HepG2 (cell line): ENCODE data around the gene ATRN. TPM values are rescaled to one million over a fixed set of nuclear protein-coding genes. Genes with fewer than 3 reads are reported as not detected.

ENCODE experiments used
- AGO1 ChIP-seq: fragments of 200-400 bp; formaldehyde crosslinking; IDR thresholded peaks from 2 replicates; pipeline ENCODE4 v1.6.1; 2017; ENCODE audit warnings: mild to moderate bottlenecking, low read depth, low read length, moderate library complexity; ENCODE audit not compliant: poor library complexity, severe bottlenecking
- CBX2 ChIP-seq, 2 experiments: fragments of 200-600 bp in 1 of 2; sonication (generic); formaldehyde crosslinking in 1 of 2; IDR thresholded peaks; 2 replicates each; pipeline versions ENCODE4 v1.7.0 to v1.8.1; 2018 to 2022; ENCODE audit warnings: low read depth in 2 of 2, low read length in 1 of 2, mild to moderate bottlenecking in 1 of 2, missing genetic modification reagents in 1 of 2
- E2F2 ChIP-seq: sonication (generic); formaldehyde crosslinking; IDR thresholded peaks from 2 replicates; pipeline ENCODE4 v1.4.0; 2020; ENCODE audit warnings: missing genetic modification reagents, borderline replicate concordance
- ETS1 ChIP-seq: sonication (generic); formaldehyde crosslinking; IDR thresholded peaks from 2 replicates; pipeline ENCODE4 v1.4.0; 2020; ENCODE audit warnings: missing genetic modification reagents
- HIC2 ChIP-seq: sonication (generic); formaldehyde crosslinking; IDR thresholded peaks from 2 replicates; pipeline ENCODE4 v1.9.0; 2022; ENCODE audit warnings: low read depth, missing genetic modification reagents
- KDM5B ChIP-seq: sonication (generic); formaldehyde crosslinking; IDR thresholded peaks from 2 replicates; pipeline ENCODE4 v1.4.0; 2020; ENCODE audit warnings: missing genetic modification reagents, mild to moderate bottlenecking, borderline replicate concordance
- KMT2A ChIP-seq: sonication (generic); formaldehyde crosslinking; IDR thresholded peaks from 2 replicates; pipeline ENCODE4 v1.4.0; 2020; ENCODE audit warnings: missing genetic modification reagents
- MAZ ChIP-seq, 2 experiments: sonication (generic) in 1 of 2; formaldehyde crosslinking in 1 of 2; IDR thresholded peaks; 2 replicates each; pipeline versions ENCODE4 v1.5.0 to v1.6.1; 2012 to 2020; ENCODE audit warnings: low read depth in 2 of 2, mild to moderate bottlenecking in 2 of 2, borderline replicate concordance in 1 of 2, improper control_type of control experiment in 1 of 2, low read length in 1 of 2, missing genetic modification reagents in 1 of 2, moderate library complexity in 1 of 2
- MTA1 ChIP-seq: sonication (generic); formaldehyde crosslinking; IDR thresholded peaks from 2 replicates; pipeline ENCODE4 v1.4.0; 2020; ENCODE audit warnings: missing genetic modification reagents, mild to moderate bottlenecking, borderline replicate concordance
- SAP130 ChIP-seq: IDR thresholded peaks from 2 replicates; pipeline ENCODE4 v1.6.1; 2016; ENCODE audit warnings: low read depth
- SRSF4 ChIP-seq: fragments of 200-400 bp; formaldehyde crosslinking; IDR thresholded peaks from one replicate; pipeline ENCODE4 v1.6.1; 2018; ENCODE audit warnings: mild to moderate bottlenecking, low read depth, low read length, moderate library complexity; ENCODE audit not compliant: poor library complexity, severe bottlenecking
- TCF7 ChIP-seq: sonication (generic); IDR thresholded peaks from 2 replicates; pipeline ENCODE4 v1.6.1; 2016; ENCODE audit warnings: antibody characterized with exemption, low read depth
- ZFP37 ChIP-seq: sonication (generic); formaldehyde crosslinking; IDR thresholded peaks from 2 replicates; pipeline ENCODE4 v1.4.0; 2020; ENCODE audit warnings: missing genetic modification reagents, borderline replicate concordance
- ZNF33A ChIP-seq: sonication (generic); formaldehyde crosslinking; IDR thresholded peaks from 2 replicates; pipeline ENCODE4 v1.5.1; 2020; ENCODE audit warnings: missing genetic modification reagents, mild to moderate bottlenecking, moderate library complexity, borderline replicate concordance
- ZNF496 ChIP-seq: sonication (generic); formaldehyde crosslinking; IDR thresholded peaks from 2 replicates; pipeline ENCODE4 v1.8.1; 2023; ENCODE audit warnings: mild to moderate bottlenecking, moderate library complexity, missing genetic modification reagents; ENCODE audit not compliant: insufficient replicate concordance
- ZNF549 ChIP-seq: sonication (generic); formaldehyde crosslinking; IDR thresholded peaks from 2 replicates; pipeline ENCODE4 v1.5.0; 2020; ENCODE audit warnings: missing genetic modification reagents
- ZNF589 ChIP-seq: sonication (generic); formaldehyde crosslinking; conservative IDR thresholded peaks from 2 replicates; pipeline ENCODE4 v1.8.0; 2022; ENCODE audit warnings: mild to moderate bottlenecking, moderate library complexity, missing genetic modification reagents
- ZSCAN20 ChIP-seq: sonication (generic); formaldehyde crosslinking; IDR thresholded peaks from 2 replicates; pipeline ENCODE4 v1.4.0; 2020; ENCODE audit warnings: missing genetic modification reagents, mild to moderate bottlenecking, borderline replicate concordance
- polyA plus RNA-seq, 8 experiments: library from polyadenylated mRNA; depleted of rRNA in 3 of 8; stranded (reverse) in 7 of 8; unstranded in 1 of 8; fragments of >200 nt; fragmentation: Illumina TruSeq in 4 of 8; extraction: Trizol in 4 of 8; gene quantifications; 2 replicates each; pipeline versions ENCODE4 v1.2.1 to v1.2.3, GENCODE V29; 2011 to 2016; ENCODE audit warnings: low read depth in 4 of 8, missing spikeins in 1 of 8, mixed read lengths in 1 of 8; ENCODE audit not compliant: insufficient read depth in 1 of 8
- total RNA-seq, 5 experiments: library from RNA; depleted of rRNA; stranded (reverse); fragments of >200 nt; fragmentation: Illumina TruSeq; extraction: Trizol; gene quantifications; 2 replicates each; pipeline ENCODE4 v1.2.3, GENCODE V29; 2016; ENCODE audit warnings: low read depth in 1 of 5

Gene ATRN
- total and polyA plus RNA-seq, 2 of the 13 experiments (the other 11 are each of a cell fraction or from before 2014, with no cell fraction given), result 44.2 to 81.1 TPM

- TF ChIP-seq TCF7 (no peak), E2F2 (CRISPR knock-in tag) (peak; percentile 89; the same call in 1 of the 2 replicates), ZNF33A (CRISPR knock-in tag) (no peak), MAZ (IDR thresholded peaks at IDR 0.05; ENCODE audit: borderline replicate concordance, low read depth, low read length) (no peak), MAZ (CRISPR knock-in tag; IDR thresholded peaks at IDR 0.05; ENCODE audit: low read depth) (peak; percentile 38; the same call in 1 of the 2 replicates), ZSCAN20 (0 out of 2 replicates have a peak, but pooled peaks have one; percentile 26), AGO1 (no peak), ZNF589 (no peak; the same call in 1 of the 2 replicates), ETS1 (CRISPR knock-in tag) (no peak), SAP130 (CRISPR knock-in tag) (peak; percentile 86), CBX2 (IDR thresholded peaks at IDR 0.05; ENCODE audit: low read depth, low read length) (no peak), CBX2 (CRISPR knock-in tag; IDR thresholded peaks at IDR 0.05; ENCODE audit: low read depth) (no peak), KDM5B (CRISPR knock-in tag) (peak; percentile 69), ZNF549 (CRISPR knock-in tag) (no peak), SRSF4 (no peak), ZNF496 (CRISPR knock-in tag) (no peak), HIC2 (CRISPR knock-in tag) (peak; percentile 44; the same call in 1 of the 2 replicates), ZFP37 (CRISPR knock-in tag) (0 out of 2 replicates have a peak, but pooled peaks have one; percentile 48), KMT2A (CRISPR knock-in tag) (no peak; the same call in 1 of the 2 replicates), MTA1 (CRISPR knock-in tag) (0 out of 2 replicates have a peak, but pooled peaks have one; percentile 66)
Measured at GRCh38 chr20:3658716-3659491, 188.1 kb downstream of the ATRN start (continued).
